H9 (cell line): ENCODE measurements around the gene DUS1L. TPM values are rescaled to one million over a fixed set of nuclear protein-coding genes. Genes with fewer than 3 reads are reported as not detected.

ENCODE experiments used
- DNase-seq: peaks from one replicate; pipeline ENCODE4 v3.0.0-alpha.2; 2017
- H2AFZ ChIP-seq: one replicate; pipeline ENCODE4 v1.6.1; 2013; ENCODE audit warnings: mild to moderate bottlenecking, low read length, control low read depth, moderate library complexity
- H2AK5ac ChIP-seq: 2 replicates; pipeline ENCODE4 v1.6.1; 2013; ENCODE audit warnings: low read length, control low read depth, mixed read lengths; ENCODE audit not compliant: insufficient read length
- H2BK120ac ChIP-seq: one replicate; pipeline ENCODE4 v1.6.1; 2013; ENCODE audit warnings: low read depth, mild to moderate bottlenecking, low read length, control low read depth, inconsistent platforms; ENCODE audit not compliant: poor library complexity, severe bottlenecking
- H2BK12ac ChIP-seq: 2 replicates; pipeline ENCODE4 v1.6.1; 2013; ENCODE audit warnings: low read length, control low read depth, mixed read lengths, low read depth; ENCODE audit not compliant: insufficient read length
- H2BK15ac ChIP-seq: 2 replicates; pipeline ENCODE4 v1.6.1; 2013; ENCODE audit warnings: low read depth, low read length, control low read depth
- H2BK20ac ChIP-seq: one replicate; pipeline ENCODE4 v1.6.1; 2013; ENCODE audit warnings: low read depth, mild to moderate bottlenecking, low read length, control low read depth, inconsistent platforms; ENCODE audit not compliant: poor library complexity, severe bottlenecking
- H2BK5ac ChIP-seq: 2 replicates; pipeline ENCODE4 v1.6.1; 2013; ENCODE audit warnings: low read length, control low read depth, mixed read lengths; ENCODE audit not compliant: insufficient read length
- H3K14ac ChIP-seq: 2 replicates; pipeline ENCODE4 v1.6.1; 2013; ENCODE audit warnings: low read length, control low read depth; ENCODE audit not compliant: insufficient read depth
- H3K18ac ChIP-seq: 2 replicates; pipeline ENCODE4 v1.6.1; 2013; ENCODE audit warnings: low read depth, mild to moderate bottlenecking, mixed read lengths, low read length, control low read depth; ENCODE audit not compliant: insufficient read length
- H3K23ac ChIP-seq: 2 replicates; pipeline ENCODE4 v1.6.1; 2013; ENCODE audit warnings: low read length, control low read depth, mixed read lengths, low read depth; ENCODE audit not compliant: insufficient read length
- H3K23me2 ChIP-seq: 2 replicates; pipeline ENCODE4 v1.6.1; 2013; ENCODE audit warnings: low read depth, mild to moderate bottlenecking, mixed read lengths, low read length, control low read depth; ENCODE audit not compliant: insufficient read length, poor library complexity, severe bottlenecking
- H3K27ac ChIP-seq: 2 replicates; pipeline ENCODE4 v1.5.1; 2013; ENCODE audit warnings: low read length, control low read depth, mixed read lengths, low read depth; ENCODE audit not compliant: insufficient read length
- H3K27me3 ChIP-seq: 2 replicates; pipeline ENCODE4 v1.6.1; 2013; ENCODE audit warnings: low read length, control low read depth, inconsistent platforms; ENCODE audit not compliant: insufficient read depth
- H3K4ac ChIP-seq: 2 replicates; pipeline ENCODE4 v1.6.1; 2013; ENCODE audit warnings: low read depth, mild to moderate bottlenecking, control low read depth, inconsistent platforms, low read length, moderate library complexity
- H3K4me1 ChIP-seq: 2 replicates; pipeline ENCODE4 v1.6.1; 2013; ENCODE audit warnings: low read length, control low read depth, inconsistent platforms; ENCODE audit not compliant: insufficient read depth
- H3K4me2 ChIP-seq: 2 replicates; pipeline ENCODE4 v1.6.1; 2013; ENCODE audit warnings: low read length, control low read depth, mixed read lengths; ENCODE audit not compliant: insufficient read length, insufficient read depth
- H3K56ac ChIP-seq: 2 replicates; pipeline ENCODE4 v1.6.1; 2013; ENCODE audit warnings: low read depth, mild to moderate bottlenecking, mixed read lengths, low read length, control low read depth; ENCODE audit not compliant: insufficient read length
- H3K79me1 ChIP-seq: 2 replicates; pipeline ENCODE4 v1.6.1; 2013; ENCODE audit warnings: low read depth, mild to moderate bottlenecking, moderate library complexity, low read length, control low read depth, inconsistent platforms; ENCODE audit not compliant: insufficient read depth, poor library complexity, severe bottlenecking
- H3K79me2 ChIP-seq: 2 replicates; pipeline ENCODE4 v1.6.1; 2013; ENCODE audit warnings: low read length, control low read depth, inconsistent platforms; ENCODE audit not compliant: insufficient read depth
- H3K9ac ChIP-seq: 2 replicates; pipeline ENCODE4 v1.6.1; 2013; ENCODE audit warnings: low read length, control low read depth, mixed read lengths; ENCODE audit not compliant: insufficient read length; ENCODE audit errors: extremely low read depth
- H3K9me3 ChIP-seq: one replicate; pipeline ENCODE4 v1.6.1; 2013; ENCODE audit warnings: low read depth, low read length, inconsistent platforms; ENCODE audit not compliant: control insufficient read depth
- H3T11ph ChIP-seq: one replicate; pipeline ENCODE4 v1.6.1; 2013; ENCODE audit warnings: mild to moderate bottlenecking, low read length, control low read depth, inconsistent platforms
- H4K20me1 ChIP-seq: one replicate; pipeline ENCODE4 v1.6.1; 2013; ENCODE audit not compliant: control insufficient read depth, insufficient read length, insufficient read depth
- H4K5ac ChIP-seq: 2 replicates; pipeline ENCODE4 v1.6.1; 2013; ENCODE audit warnings: low read depth, mild to moderate bottlenecking, mixed read lengths, low read length, control low read depth; ENCODE audit not compliant: insufficient read length
- H4K8ac ChIP-seq: replicated peaks from 2 replicates; pipeline ENCODE4 v1.6.1; 2013; ENCODE audit warnings: low read length, control low read depth, mixed read lengths, low read depth; ENCODE audit not compliant: insufficient read length
- H4K91ac ChIP-seq: 2 replicates; pipeline ENCODE4 v1.6.1; 2013; ENCODE audit warnings: low read depth, mild to moderate bottlenecking, moderate library complexity, mixed read lengths, low read length, control low read depth; ENCODE audit not compliant: insufficient read length
- H3K27ac Mint-ChIP-seq, 3 experiments: 2 replicates in 2 of 3; 3 replicates in 1 of 3; pipeline ENCODE4 v1.8.0; 2020 to 2021; ENCODE audit warnings: mixed read lengths in 3 of 3, mild to moderate bottlenecking in 1 of 3, moderate library complexity in 1 of 3
- H3K27me3 Mint-ChIP-seq: 2 replicates; pipeline ENCODE4 v1.8.0; 2021; ENCODE audit warnings: low read depth, mild to moderate bottlenecking, moderate library complexity, mixed read lengths
- H3K36me3 Mint-ChIP-seq, 3 experiments: 2 replicates in 2 of 3; 3 replicates in 1 of 3; pipeline ENCODE4 v1.8.0; 2020 to 2021; ENCODE audit warnings: low read depth in 3 of 3, mixed read lengths in 3 of 3; ENCODE audit not compliant: insufficient read depth in 1 of 3
- H3K4me1 Mint-ChIP-seq, 2 experiments: 2 replicates each; pipeline ENCODE4 v1.8.0; 2020; ENCODE audit warnings: mixed read lengths in 2 of 2
- H3K4me3 Mint-ChIP-seq, 2 experiments: 2 replicates in 1 of 2; 3 replicates in 1 of 2; pipeline ENCODE4 v1.8.0; 2020 to 2021; ENCODE audit warnings: mild to moderate bottlenecking in 2 of 2, mixed read lengths in 2 of 2, moderate library complexity in 1 of 2
- H3K9me3 Mint-ChIP-seq, 2 experiments: 2 replicates in 1 of 2; 3 replicates in 1 of 2; pipeline ENCODE4 v1.8.0; 2020; ENCODE audit warnings: mild to moderate bottlenecking in 2 of 2, mixed read lengths in 2 of 2, moderate library complexity in 1 of 2
- CTCF ChIP-seq: fragments of 200-600 bp; sonication (generic); conservative IDR thresholded peaks from 3 replicates; pipeline ENCODE4 v1.8.0; 2021; ENCODE audit warnings: antibody characterized with exemption, mild to moderate bottlenecking
- WGBS: extraction: QIAGEN DNeasy Blood & Tissue Kit; methylation state at CpG from one replicate; pipeline ENCODE4 v1.1.7; 2013; ENCODE audit warnings: missing lambda C conversion rate, low lambda C conversion rate, mixed read lengths; ENCODE audit not compliant: insufficient read length; ENCODE audit errors: extremely low coverage; 5-methylcytosine and 5-hydroxymethylcytosine counted together
- total RNA-seq: library from RNA; stranded (reverse); gene quantifications from 2 replicates; pipeline ENCODE4 v1.2.1, GENCODE V29; 2021

DUS1L gene
- total RNA-seq, 1 experiment from 2014 or later = 103 TPM

GRCh38 chr17:82035956-82036633 lies 29.5 kb downstream of the DUS1L start:
- no peak overlapping the region for H3K4me2 ChIP-seq
- no peaks in the 10 kb centered on the region for H3K79me2 ChIP-seq
- WGBS = no CpG with 5 or more reads among the region's 20 CpGs
- H3K23me2 ChIP-seq = peaks cover 8% of the 10 kb centered on the region
- no peak overlapping the region for H2BK120ac ChIP-seq
- H3K9me3 Mint-ChIP-seq = no peaks in the 10 kb centered on the region; a peak in 1 of 5 replicates
- no peak overlapping the region for H4K8ac ChIP-seq
- H2BK5ac ChIP-seq = no peak overlapping the region
- H3K18ac ChIP-seq = no peak overlapping the region
- peaks cover 10 to 25% of the 10 kb centered on the region in 2 experiments for H3K4me1 Mint-ChIP-seq
- H3K79me1 ChIP-seq = no peaks in the 10 kb centered on the region
- H3K27me3 ChIP-seq = no peaks in the 10 kb centered on the region; the same call in 1 of the 2 replicates
- H2AFZ ChIP-seq = no peak overlapping the region
- H3K27ac ChIP-seq = no peak overlapping the region
- no peak overlapping the region for H4K91ac ChIP-seq
- H3K56ac ChIP-seq = no peak overlapping the region
- no peak overlapping the region for H2BK20ac ChIP-seq
- no peaks in the 10 kb centered on the region for H3K4me1 ChIP-seq
- H3K27ac Mint-ChIP-seq = no peak overlapping the region; a peak in 1 of 7 replicates
- no peaks in the 10 kb centered on the region for H4K20me1 ChIP-seq
- no peak for TF ChIP-seq CTCF
- no peak overlapping the region for H2BK12ac ChIP-seq
- no peak overlapping the region for H3K4ac ChIP-seq
- peaks cover 8 to 14% (median 12%) of the 10 kb centered on the region in 3 experiments; a peak in 5 of 7 replicates for H3K36me3 Mint-ChIP-seq
- no peak overlapping the region for H3T11ph ChIP-seq
- H3K4me3 Mint-ChIP-seq = peak overlapping the region; percentile 74 to 79
- no peak for DNase-seq
- peaks cover 14% of the 10 kb centered on the region for H3K27me3 Mint-ChIP-seq
- H2AK5ac ChIP-seq = no peak overlapping the region
- H3K23ac ChIP-seq = no peak overlapping the region
- no peak overlapping the region for H2BK15ac ChIP-seq
- H3K9me3 ChIP-seq = no peaks in the 10 kb centered on the region
- no peak overlapping the region for H3K14ac ChIP-seq
- no peak overlapping the region for H4K5ac ChIP-seq
- no peak overlapping the region for H3K9ac ChIP-seq
